GM19452 (cell line): Measurements from ENCODE around the gene THUMPD2.
A peak's percentile ranks its signal among the peaks of the same experiment; 100 is the strongest.
"Not testable (repeated sequence)": the region's sequence is repeated elsewhere in the genome, so short reads cannot be mapped to it uniquely, and the experiment has no call there.

Experiments used
- ATAC-seq: cut with Tn5 transposase; IDR thresholded peaks from one replicate; pipeline ENCODE4 v1.9.1; 2021; ENCODE audit not compliant: unreplicated experiment

THUMPD2 gene, protein sequence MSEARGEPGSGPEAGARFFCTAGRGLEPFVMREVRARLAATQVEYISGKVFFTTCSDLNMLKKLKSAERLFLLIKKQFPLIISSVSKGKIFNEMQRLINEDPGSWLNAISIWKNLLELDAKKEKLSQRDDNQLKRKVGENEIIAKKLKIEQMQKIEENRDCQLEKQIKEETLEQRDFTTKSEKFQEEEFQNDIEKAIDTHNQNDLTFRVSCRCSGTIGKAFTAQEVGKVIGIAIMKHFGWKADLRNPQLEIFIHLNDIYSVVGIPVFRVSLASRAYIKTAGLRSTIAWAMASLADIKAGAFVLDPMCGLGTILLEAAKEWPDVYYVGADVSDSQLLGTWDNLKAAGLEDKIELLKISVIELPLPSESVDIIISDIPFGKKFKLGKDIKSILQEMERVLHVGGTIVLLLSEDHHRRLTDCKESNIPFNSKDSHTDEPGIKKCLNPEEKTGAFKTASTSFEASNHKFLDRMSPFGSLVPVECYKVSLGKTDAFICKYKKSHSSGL

DNA sequence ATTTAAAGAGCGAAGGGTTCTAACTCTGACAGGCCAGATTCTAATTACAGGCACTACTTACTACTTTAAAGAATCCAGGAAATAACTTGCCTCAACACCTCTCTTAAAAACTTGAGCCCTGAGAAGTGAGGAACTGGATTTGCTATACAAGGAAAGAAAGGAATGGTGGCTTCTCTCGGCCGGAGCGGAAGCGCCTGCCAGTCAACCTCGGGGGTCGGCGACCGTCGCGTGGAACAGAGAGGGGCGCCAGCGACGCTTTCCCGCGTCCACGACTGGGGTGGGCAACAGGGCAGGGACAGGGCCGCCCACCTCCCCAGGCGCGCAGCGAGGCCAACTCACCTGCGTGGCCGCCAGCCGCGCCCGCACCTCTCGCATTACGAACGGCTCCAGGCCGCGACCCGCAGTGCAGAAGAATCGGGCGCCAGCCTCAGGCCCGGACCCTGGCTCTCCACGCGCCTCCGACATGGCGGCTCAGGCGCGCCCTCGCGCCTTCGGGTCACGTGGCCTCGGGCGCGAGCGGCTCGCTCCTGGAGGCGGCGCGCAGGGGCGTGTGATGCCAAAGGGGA, at the start of gene THUMPD2:
Gene THUMPD2 (minus strand): TSS at position 484 of the 566 bp plus-strand sequence. CDS start 19 bp downstream, at position 465.
- peak; percentile 77 for ATAC-seq

DNA sequence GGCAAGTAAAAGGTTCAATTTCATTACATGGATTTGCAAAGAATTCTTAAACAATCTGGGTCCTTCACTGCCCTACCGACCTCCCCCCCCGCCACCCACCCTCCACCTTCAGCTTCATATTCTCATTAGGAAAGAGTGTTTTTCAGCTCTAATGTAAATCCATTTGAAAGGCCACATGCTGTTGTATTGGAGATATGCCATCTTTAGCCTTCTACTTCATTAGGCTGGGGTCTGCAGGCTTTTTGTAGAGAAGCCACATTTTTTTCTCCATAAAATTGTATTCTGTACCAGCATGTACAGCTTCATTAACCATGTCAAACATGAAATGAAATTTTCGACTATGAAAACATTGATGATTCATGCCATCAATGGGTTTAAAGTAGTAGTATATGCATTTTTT, 42.8 kb upstream of the THUMPD2 start:
- no peak for ATAC-seq

DNA sequence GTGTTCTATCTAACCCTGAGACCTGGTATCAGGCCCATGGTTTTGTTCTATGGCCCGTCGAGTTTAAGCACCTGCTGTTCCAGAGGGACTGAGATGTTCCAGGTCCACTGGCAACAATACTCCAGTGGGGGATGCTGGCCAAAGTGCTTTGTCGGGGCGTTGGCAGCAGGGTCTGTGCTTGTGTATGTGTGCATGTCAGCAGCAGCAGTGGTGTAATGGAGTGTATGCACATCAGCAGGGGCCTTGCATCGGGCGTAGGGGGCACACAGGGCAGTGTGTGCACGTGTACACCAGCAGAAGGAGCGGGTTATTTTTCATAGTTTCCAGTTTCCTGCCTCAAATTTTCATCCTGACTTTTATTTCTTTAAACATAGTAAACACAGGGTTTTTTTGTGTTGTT, 37.8 kb upstream of the THUMPD2 start:
- no peak for ATAC-seq

DNA sequence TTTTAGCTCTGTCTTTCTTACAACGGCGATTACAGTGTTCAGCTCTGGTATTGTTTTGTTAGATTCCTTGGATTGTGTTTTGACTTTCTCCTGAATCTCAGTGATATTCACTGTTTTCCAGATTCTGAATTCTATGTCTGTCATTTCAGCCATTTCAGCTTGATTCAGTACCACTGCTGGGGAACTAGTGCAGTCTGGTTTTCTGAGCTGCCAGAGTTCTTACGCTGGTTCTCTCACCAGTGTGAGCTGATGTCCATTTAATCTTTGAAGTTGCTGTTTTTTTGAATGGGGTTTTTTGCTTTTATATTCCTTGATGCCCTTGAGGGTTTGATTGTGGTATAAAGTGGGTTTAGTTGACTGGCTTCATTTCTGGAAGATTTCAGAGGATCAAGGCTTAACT, 37.4 kb upstream of the THUMPD2 start:
- no peak for ATAC-seq

DNA sequence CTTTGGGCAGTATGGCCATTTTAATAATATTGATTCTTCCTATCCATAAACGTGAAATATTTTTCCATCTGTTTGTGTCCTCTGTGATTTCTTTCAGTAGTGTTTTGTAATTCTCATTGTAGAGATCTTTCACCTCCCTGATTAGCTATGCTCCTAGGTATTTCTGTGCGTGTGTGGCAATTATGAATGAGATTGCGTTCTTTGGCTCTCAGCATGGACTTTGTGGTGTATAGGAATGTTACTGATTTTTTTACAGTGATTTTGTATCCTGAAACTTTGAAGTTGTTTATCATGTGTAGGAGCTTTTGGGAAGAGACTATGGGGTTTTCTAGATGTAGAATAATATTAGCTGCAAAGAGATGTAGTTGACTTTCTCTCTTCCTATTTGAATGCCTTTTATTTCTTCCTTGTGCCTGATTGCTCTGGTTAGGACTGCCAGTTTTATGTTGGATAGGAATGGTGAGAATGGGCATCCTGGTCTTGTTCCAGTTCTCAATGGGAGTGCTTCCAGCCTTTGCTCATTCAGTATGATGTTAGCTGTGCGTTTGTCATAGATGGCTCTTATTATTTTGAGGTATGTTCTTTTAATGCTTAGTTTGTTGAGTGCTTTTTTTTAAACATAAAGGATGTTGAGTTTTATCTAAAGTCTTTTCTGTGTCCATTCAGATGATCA, 27.0 kb upstream of the THUMPD2 start:
- ATAC-seq, result no peak

DNA sequence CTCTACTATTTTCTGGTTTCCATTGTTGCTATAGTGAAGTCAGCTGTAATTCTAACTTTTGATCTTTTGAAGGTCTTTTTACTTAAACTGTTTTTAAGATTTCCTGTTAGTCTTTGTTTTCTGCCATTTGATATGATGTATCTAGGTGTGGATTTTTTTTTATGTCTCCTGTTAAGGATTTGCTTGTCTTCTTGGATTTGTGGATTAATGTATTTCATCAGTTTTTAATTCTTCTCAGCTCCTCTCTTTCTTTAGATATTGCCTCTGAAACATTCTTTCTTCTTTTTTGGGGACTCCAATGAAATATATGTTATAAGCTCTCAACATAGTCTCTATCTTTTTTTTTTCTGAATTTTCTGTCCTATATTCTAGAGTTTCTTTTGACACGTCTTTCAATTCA, 24.8 kb upstream of the THUMPD2 start:
- no peak for ATAC-seq

DNA sequence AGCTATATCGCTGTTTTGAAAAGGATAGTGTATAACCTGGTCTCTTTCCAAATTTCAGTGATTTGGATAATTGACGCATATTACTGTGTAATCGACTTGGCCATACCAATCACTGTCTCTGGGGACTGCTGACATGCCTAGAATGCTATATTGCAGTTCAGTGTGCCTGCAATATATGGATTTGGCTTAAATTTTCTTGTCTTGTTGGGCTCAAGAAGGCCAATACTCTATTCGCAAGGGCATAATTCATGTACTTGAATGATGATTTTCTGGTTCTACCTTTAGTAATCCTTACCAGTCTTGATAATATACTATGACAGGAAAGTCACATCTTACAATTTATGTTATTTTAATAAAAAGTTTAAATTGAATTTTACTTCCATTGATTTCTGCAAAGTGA, 21.7 kb upstream of the THUMPD2 start:
- no peak for ATAC-seq

DNA sequence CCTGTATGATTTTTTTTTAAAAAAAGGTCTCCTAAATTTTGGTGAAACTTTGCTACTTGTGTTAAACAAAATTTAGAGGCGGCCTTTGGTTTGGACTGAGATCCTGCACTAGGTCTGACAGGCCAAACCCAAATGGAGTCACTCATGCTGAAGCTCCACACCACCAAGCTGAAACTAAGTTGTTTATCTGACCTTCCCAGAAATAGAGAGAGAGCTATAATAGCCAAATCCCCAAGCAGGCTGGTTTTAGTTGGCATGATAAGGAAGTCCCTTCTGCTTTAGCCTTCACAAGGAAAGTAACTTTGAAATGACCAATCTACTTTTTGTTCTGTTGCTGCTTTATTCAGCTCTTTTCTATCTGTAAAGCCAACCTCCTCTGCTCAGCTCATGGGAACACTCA, 17.1 kb upstream of the THUMPD2 start:
- no peak for ATAC-seq

DNA sequence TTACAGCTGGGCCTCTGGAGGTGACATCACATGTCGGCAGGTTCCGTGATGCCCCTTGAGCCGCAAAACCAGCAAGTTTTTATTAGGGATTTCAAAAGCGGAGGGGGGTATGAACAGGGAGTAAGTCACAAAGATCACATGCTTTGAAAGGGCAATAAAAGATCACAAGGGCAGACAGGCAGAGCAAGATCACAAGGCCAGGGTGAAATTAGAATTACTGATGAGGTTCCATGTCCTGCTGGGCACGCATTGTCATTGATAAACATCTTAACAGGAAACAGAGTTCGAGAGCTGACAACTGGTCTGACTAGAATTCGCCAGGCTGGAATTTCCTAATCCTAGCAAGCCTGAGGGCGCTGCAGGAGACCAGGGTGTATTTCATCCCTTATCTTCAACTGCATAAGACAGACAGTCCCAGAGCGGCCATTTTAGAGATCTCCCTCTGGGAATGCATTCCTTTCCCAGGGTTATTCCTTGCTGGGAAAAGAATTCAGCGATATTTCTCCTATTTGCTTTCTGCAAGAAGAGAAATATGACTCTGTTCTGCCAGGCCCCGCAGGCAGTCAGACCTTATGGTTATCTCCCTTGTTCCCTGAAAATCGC, 11.3 kb upstream of the THUMPD2 start:
- not testable (repeated sequence) for ATAC-seq

DNA sequence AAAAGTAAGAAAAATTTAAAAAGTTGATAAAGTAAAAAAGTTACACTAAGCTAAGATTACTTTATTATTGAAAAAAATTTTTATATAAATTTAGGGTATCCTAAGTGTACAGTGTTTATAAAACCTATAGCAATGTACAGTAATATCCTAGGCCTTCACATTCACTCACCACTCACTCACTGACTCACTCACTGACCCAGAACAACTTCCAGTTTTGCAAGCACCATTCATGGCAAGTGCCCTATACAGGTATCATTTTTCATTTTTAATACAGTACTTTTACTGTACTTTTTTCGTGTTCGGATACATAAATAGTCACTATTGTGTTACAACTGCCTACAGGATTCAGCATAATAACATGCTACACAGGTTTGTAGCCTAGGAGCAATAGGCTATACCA, 8.9 kb upstream of the THUMPD2 start:
- no peak for ATAC-seq

DNA sequence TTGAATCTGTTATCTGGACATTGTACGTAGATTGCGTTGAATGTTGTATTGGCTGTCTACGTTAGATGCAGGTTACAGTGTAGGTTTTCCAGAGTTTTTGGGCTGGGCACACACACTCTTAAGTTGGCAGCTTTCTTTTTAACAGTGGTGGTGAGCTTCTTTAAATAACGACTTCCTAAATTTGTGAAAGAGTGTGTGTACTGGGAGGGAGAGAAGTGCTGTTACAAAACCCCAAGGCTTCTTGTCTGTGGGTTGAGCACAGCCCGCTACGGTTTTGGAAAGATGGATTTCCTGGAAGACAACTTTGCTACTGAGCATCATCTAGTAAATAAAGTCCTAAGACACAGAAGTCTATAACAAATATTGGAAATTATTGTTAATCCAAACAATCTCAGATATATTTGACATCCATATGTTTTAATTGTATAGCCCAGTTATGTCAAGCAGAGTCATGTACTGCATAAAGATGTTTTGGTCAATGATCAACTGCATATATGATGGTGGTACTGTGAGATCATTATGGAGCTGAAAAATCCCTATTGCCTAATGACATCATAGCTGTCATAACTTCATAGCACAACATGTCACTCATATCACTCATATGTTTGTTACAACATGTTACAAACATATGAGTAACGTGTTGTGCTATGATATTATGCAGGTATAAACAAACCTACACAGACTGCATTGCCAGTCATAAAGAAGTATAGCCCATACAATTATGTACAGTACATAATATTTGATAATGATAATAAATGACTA, 7.9 kb upstream of the THUMPD2 start:
- ATAC-seq, result no peak

DNA sequence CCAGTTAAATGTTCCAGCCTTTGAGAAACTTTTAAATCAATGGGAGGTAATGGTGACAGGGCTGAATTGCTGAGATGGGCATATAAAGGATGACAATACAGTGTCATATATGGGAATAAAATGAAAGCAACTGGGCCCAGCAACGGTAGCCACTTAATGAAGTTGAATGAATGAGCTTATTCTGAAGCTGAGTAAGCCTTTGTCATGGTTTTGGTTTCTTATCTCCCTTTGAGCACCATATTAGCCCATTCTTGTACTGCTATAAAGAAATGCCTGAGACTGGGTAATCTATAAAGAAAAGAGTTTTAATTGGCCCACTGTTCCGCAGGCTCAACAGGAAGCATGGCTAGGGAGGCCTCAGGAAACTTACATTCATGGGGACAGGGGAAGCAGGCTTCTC, 3.5 kb upstream of the THUMPD2 start:
- ATAC-seq, result no peak

DNA sequence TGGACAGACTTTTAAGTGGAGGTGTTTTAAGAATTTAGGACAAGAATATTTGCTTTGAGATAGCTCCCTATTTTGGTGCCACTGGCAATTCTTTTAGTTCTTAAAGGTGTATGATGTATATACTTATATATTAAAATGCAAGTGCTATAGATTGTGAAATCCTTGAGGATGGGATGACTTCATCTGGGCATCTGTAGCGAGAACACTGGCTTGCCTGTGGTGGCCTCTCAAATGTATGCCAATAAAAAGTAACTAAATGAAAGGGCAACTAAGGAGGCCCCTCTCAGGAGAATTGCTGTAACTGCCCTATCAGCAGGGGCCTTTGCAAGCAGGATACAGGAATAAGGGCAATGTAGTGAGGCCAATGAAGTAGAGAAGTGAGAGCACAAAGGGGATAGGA, 2.6 kb upstream of the THUMPD2 start:
- no peak for ATAC-seq

DNA sequence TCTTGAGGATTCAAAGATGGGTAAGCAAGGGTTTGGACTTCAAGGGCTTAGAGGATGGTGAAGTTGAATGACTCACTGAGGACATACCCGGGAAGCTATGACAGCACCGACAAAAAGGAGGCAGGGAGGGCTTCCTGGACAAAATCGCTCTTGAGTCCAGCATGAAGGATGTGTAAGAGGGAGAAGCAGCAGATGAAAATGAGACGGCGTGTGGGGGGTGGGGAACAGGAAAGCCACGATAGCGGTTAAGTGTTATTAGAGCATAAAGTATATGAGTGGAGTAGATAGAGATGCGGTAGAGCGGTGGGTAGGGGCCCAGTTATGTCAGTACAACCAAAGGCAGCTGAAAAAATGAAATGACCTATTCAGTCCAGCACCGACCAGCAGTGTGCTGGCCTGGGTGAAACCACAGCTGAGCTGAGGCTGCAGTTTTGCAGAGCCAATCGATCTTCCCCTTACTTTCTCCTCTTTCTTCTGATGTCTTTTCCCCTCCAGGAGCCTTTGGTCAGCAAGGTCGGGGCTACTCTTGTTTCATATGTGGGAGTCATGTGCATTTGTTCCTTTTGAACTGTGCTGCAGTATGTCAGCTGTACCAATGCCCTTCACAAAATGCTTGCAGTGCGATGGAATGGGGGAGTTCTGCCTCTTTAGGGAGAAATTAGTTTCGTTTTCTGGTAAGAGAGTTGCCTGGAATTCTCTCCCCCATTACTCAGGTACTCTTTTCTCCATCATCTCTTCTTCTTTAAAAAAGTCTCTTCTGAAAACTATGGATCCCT, 2.0 kb upstream of the THUMPD2 start:
- ATAC-seq, result no peak

DNA sequence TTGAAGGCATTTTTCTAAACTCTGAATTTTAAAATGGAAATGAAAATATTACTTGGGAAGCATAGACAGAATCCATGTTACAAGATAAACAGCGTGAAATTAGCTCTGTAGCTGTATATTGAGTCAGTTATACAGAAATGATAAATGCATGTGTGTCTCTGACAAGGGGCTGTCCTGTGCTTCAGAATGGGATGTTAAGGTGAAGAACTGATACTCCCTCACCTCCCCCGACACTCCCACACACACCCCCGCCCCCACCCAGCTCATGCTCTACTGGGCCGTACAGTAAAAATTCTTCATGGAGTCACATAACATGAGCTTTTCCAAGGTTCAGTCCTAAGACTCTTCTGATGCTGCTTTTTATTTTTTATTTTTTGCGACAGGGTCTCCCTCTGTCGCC, 869 bp upstream of the THUMPD2 start:
- no peak for ATAC-seq

DNA sequence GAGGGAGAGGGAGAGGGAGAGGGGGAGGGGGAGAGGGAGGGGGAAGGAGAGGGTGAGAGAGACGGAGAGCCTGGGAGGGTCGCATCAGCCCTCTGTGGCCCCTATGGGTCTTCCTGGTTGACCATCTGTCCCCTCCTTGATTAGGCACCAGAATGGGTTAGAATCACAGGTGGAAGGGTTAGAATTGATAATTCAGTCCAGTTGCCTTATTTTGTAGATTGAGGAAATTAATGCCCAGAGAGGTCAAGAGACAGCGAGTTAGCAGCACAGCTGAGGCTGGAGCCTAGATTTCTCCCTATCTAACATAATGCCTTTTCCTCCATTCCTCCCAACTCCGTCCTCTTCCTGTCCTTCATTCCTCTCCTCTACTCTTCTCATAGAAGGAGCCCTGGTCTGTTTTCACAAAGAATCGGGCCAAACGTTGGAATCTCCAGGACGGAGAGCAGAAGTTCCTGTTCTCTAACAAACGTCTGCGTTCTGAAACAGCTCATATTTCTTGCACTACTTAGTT, 338 bp upstream of the THUMPD2 start:
- no peak for ATAC-seq

DNA sequence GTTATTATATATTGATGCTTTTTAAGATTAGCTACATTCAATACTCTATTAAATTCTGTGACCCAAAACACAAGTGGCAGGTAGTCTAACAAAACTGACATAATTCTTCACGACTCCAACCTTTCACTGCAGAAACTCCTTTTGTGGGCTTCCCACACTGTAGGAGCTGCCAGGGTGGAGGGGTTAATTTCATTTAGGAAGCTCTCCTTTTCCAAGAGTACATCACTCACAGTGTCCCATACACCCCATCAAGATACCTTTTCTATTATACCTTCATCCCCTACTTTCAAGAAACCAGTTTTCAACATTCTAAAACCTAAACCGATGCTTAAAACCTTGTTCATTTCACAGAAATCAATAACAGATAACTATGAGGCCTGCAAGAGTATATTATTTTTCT, 825 bp downstream of the THUMPD2 start:
- ATAC-seq, result peak; percentile 6

DNA sequence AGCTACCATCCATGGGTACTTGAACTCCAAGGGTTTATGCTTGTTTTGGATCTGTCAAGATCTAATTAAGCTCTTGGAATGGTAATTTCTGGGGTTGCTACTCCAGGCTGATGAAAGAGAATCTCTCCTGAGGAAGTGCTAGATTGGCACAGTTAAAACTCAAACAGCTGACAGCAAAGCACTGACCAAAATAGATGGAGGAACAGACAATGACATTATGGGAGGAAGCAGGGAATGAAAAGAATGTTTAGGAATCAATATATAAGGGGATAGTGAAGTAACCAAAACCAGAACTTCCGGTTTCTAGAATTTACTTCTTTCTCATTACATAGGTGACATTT, 6.3 kb downstream of the THUMPD2 start:
- ATAC-seq, result no peak

DNA sequence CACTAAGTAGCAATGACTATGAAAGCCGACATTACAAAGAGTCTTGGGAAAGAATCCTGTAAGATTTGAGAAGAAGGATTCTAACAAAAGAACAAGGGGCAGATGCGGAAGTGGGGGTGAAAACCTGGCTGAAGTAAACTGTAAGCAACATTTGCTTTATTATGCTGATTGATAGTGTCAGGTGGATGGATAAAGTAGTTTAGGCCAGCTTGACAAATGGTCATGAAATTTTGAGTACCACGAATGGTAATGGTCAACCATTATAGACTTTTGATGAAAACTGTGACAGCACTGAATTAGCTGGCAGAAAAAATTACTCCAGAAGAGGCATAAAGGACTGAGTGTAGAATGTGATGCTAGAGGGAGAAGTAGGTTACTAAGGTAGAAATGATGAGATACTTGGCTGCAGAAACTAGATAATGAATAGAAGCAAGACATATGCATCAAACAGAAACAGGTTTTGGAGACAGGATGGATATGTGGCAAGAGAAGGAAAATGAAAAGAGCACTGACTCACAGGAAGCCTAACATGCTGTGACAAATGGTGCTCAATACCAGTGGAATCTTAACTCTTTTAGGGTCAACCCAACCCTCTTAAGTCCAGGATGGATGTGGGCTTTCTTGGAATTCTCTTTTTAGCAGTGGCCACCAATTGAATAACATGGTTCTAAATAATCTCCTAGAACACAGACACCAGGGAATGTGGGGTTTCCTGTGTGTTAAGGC, 6.8 kb downstream of the THUMPD2 start:
- ATAC-seq, result no peak
